SK-N-SH (cell line): Measurements from ENCODE around the gene TFB1M. TPM values are rescaled to one million over a fixed set of nuclear protein-coding genes. Genes with fewer than 3 reads are reported as not detected.

Experiments used
- CTCF ChIA-PET: fragments of 300-600, 350-600 bp; formaldehyde crosslinking; extraction: SDS; loops from one replicate; lab custom pipeline; 2021; lab: Yijun Ruan, JAX
- POLR2A ChIA-PET: fragments of 350-600 bp; sonication (Branson Sonifier 250); formaldehyde crosslinking; extraction: SDS; loops from one replicate; lab custom pipeline; 2020; ENCODE audit warnings: antibody characterized with exemption, inconsistent platforms; lab: Yijun Ruan, JAX
- DNase-seq: peaks from one replicate; pipeline ENCODE4 v3.0.0; 2012
- H2AFZ ChIP-seq: fragments of 200-600 bp; sonication (generic); 2 replicates; pipeline ENCODE4 v1.8.1; 2016; ENCODE audit warnings: antibody characterized with exemption, mild to moderate bottlenecking, low read depth
- H3F3A ChIP-seq: fragments of 200-600 bp; sonication (generic); replicated peaks from 2 replicates; pipeline ENCODE3; 2016; ENCODE audit warnings: antibody characterized with exemption, mild to moderate bottlenecking; ENCODE audit not compliant: insufficient read depth
- H3K27ac ChIP-seq, 2 experiments: fragments of 200-500 bp in 1 of 2; fragments of 200-600 bp in 1 of 2; sonication (Bioruptor generic) in 1 of 2; sonication (generic), shearing (Covaris generic) in 1 of 2; 2 replicates each; pipeline versions ENCODE4 v1.5.1 to v1.6.1; 2014 to 2016; ENCODE audit warnings: low read depth in 2 of 2, inconsistent platforms in 1 of 2, low read length in 1 of 2, mild to moderate bottlenecking in 1 of 2, mixed read lengths in 1 of 2
- H3K27me3 ChIP-seq: fragments of 200-600 bp; sonication (generic), shearing (Covaris generic); 2 replicates; pipeline ENCODE4 v1.6.1; 2016; ENCODE audit warnings: mixed run types; ENCODE audit not compliant: insufficient read depth
- H3K36me3 ChIP-seq, 2 experiments: fragments of 200-500 bp in 1 of 2; fragments of 200-600 bp in 1 of 2; sonication (Bioruptor generic) in 1 of 2; sonication (generic) in 1 of 2; replicated peaks in 1 of 2; 2 replicates each; pipeline versions ENCODE3 to v1.5.1; 2014 to 2016; ENCODE audit warnings: low read length in 1 of 2, mild to moderate bottlenecking in 1 of 2; ENCODE audit not compliant: insufficient read depth in 2 of 2, control insufficient read depth in 1 of 2
- H3K4me1 ChIP-seq, 2 experiments: fragments of 200-500 bp in 1 of 2; fragments of 200-600 bp in 1 of 2; sonication (Bioruptor generic) in 1 of 2; sonication (generic), shearing (Covaris generic) in 1 of 2; 2 replicates each; pipeline versions ENCODE4 v1.5.1 to v1.6.1; 2014 to 2016; ENCODE audit warnings: low read depth in 1 of 2, low read length in 1 of 2, mixed run types in 1 of 2; ENCODE audit not compliant: insufficient read depth in 2 of 2, control insufficient read depth in 1 of 2
- H3K4me2 ChIP-seq: fragments of 200-600 bp; sonication (generic), shearing (Covaris generic); 2 replicates; pipeline ENCODE4 v1.6.1; 2017; ENCODE audit warnings: mixed run types
- H3K4me3 ChIP-seq, 2 experiments: fragments of 200-500 bp in 1 of 2; fragments of 200-600 bp in 1 of 2; sonication (Bioruptor generic) in 1 of 2; sonication (generic), shearing (Covaris generic) in 1 of 2; 2 replicates each; pipeline versions ENCODE4 v1.5.1 to v1.8.1; 2014 to 2016; ENCODE audit warnings: low read depth in 2 of 2, inconsistent platforms in 1 of 2, low read length in 1 of 2, mild to moderate bottlenecking in 1 of 2, mixed read lengths in 1 of 2, moderate library complexity in 1 of 2
- H3K79me2 ChIP-seq: fragments of 200-600 bp; sonication (generic); 2 replicates; pipeline ENCODE4 v1.8.1; 2017; ENCODE audit warnings: mild to moderate bottlenecking; ENCODE audit not compliant: insufficient read depth
- H3K9ac ChIP-seq: fragments of 200-600 bp; sonication (generic); 2 replicates; pipeline ENCODE4 v1.6.1; 2017; ENCODE audit warnings: mixed run types
- H3K9me2 ChIP-seq: fragments of 200-600 bp; sonication (generic); 2 replicates; pipeline ENCODE4 v1.6.1; 2017; ENCODE audit warnings: mixed run types
- H3K9me3 ChIP-seq: fragments of 200-600 bp; sonication (generic); 2 replicates; pipeline ENCODE4 v1.6.1; 2017; ENCODE audit warnings: mixed run types, mild to moderate bottlenecking, moderate library complexity
- H4K20me1 ChIP-seq: fragments of 200-600 bp; sonication (generic); 2 replicates; pipeline ENCODE4 v1.6.1; 2017; ENCODE audit warnings: mild to moderate bottlenecking, mixed run types; ENCODE audit not compliant: insufficient read depth
- FOSL2 ChIP-seq: IDR thresholded peaks from 2 replicates; pipeline ENCODE4 v1.4.0; 2012; ENCODE audit warnings: low read depth, mild to moderate bottlenecking, moderate library complexity, borderline replicate concordance
- GABPA ChIP-seq: IDR thresholded peaks from 2 replicates; pipeline ENCODE4 v1.4.0; 2012; ENCODE audit warnings: low read depth, mild to moderate bottlenecking
- IRF3 ChIP-seq: fragments of 150-350 bp; IDR thresholded peaks from 2 replicates; pipeline ENCODE4 v1.6.1; 2016; ENCODE audit warnings: mild to moderate bottlenecking, low read depth, low read length
- NFIC ChIP-seq: IDR thresholded peaks from 2 replicates; pipeline ENCODE4 v1.4.0; 2012; ENCODE audit warnings: borderline replicate concordance
- POLR2AphosphoS5 ChIP-seq: IDR thresholded peaks from 2 replicates; pipeline ENCODE4 v1.6.1; 2012; ENCODE audit warnings: low read depth, low read length
- RCOR1 ChIP-seq: fragments of 150-350 bp; IDR thresholded peaks from 2 replicates; pipeline ENCODE4 v1.6.1; 2017; ENCODE audit warnings: antibody characterized with exemption, low read length
- RFX5 ChIP-seq: IDR thresholded peaks from 2 replicates; pipeline ENCODE4 v1.6.1; 2012; ENCODE audit warnings: mild to moderate bottlenecking, improper control_type of control experiment, low read length
- TAF1 ChIP-seq: IDR thresholded peaks from 2 replicates; pipeline ENCODE4 v1.6.1; 2012; ENCODE audit warnings: low read depth, mild to moderate bottlenecking, low read length, moderate library complexity, borderline replicate concordance
- TCF12 ChIP-seq: IDR thresholded peaks from 2 replicates; pipeline ENCODE4 v1.4.0; 2012
- USF1 ChIP-seq: IDR thresholded peaks from 2 replicates; pipeline ENCODE4 v1.4.0; 2012; ENCODE audit warnings: low read depth, borderline replicate concordance
- WGBS: methylation state at CpG from one replicate; pipeline ENCODE4 v1.1.6; 2017; ENCODE audit warnings: low lambda C conversion rate; 5-methylcytosine and 5-hydroxymethylcytosine counted together
- polyA plus RNA-seq, 3 experiments: library from polyadenylated mRNA; depleted of rRNA; stranded (reverse); fragments of >200 nt; gene quantifications; 2 replicates each; pipeline ENCODE4 v1.2.3, GENCODE V29; 2012

The TFB1M gene
- polyA plus RNA-seq, 1 of the 3 experiments (the other 2 are of a cell fraction) = 28.4 TPM

GRCh38 chr6:155351273-155352129 lies 37.2 kb upstream of the TFB1M start (continued):
- TF ChIP-seq IRF3 = no peak

GRCh38 chr6:155349956-155350355 lies 35.7 kb upstream of the TFB1M start:
- H3K79me2 ChIP-seq = no peaks in the 10 kb centered on the region
- TF ChIP-seq POLR2AphosphoS5 = no peak
- TF ChIP-seq TAF1 = no peak
- TF ChIP-seq IRF3 = no peak
- TF ChIP-seq RCOR1 = no peak
- no peak for TF ChIP-seq FOSL2
- TF ChIP-seq TCF12 = no peak
- no peak for TF ChIP-seq USF1
- no peak for TF ChIP-seq NFIC
- no peak for TF ChIP-seq GABPA
- TF ChIP-seq, all 33 proteins: peak for 0
- Histone ChIP-seq H3K9me3 (peaks cover 9% of the 10 kb centered on the region; the same call in 1 of the 2 replicates), H3K4me3 (no peak overlapping the region), H3K9ac (no peak overlapping the region), H3K27ac (no peak overlapping the region), H3K4me2 (no peak overlapping the region), H3F3A (no peaks in the 10 kb centered on the region), H3K36me3 (peaks cover 0 to 3% of the 10 kb centered on the region in 2 experiments), H3K9me2 (no peaks in the 10 kb centered on the region), H2AFZ (no peak overlapping the region), H4K20me1 (no peaks in the 10 kb centered on the region), H3K27me3 (no peaks in the 10 kb centered on the region), H3K4me1 (no peaks in the 10 kb centered on the region)
- DNase-seq = no peak
- ChIA-PET CTCF (no interaction called here), POLR2A (no interaction called here)
- 88% methylated on average over 4 of the region's 6 CpGs for WGBS

- no peak for DNase-seq
- Histone ChIP-seq H3K79me2 (no peaks in the 10 kb centered on the region), H3K4me1 (no peaks in the 10 kb centered on the region), H3K27ac (no peak overlapping the region), H2AFZ (no peak overlapping the region), H3K9me3 (peaks cover 1% of the 10 kb centered on the region; the same call in 1 of the 2 replicates), H3K9ac (no peak overlapping the region), H3K27me3 (no peaks in the 10 kb centered on the region), H3K36me3 (peaks cover 0 to under 1% of the 10 kb centered on the region in 2 experiments), H3K9me2 (no peaks in the 10 kb centered on the region), H3F3A (peaks cover 3% of the 10 kb centered on the region), H4K20me1 (no peaks in the 10 kb centered on the region), H3K4me2 (no peak overlapping the region), H3K4me3 (no peak overlapping the region)
- WGBS = 72% methylated on average over 2 of the region's 2 CpGs
- CTCF ChIA-PET = no interaction called here
- no peak for TF ChIP-seq RFX5
- POLR2A ChIA-PET = no interaction called here
Observed at GRCh38 chr6:155349129-155349528, 34.8 kb upstream of the TFB1M start.
